WERI-Rb-1 (cell line): Measurements from ENCODE around the gene PTPRD.

Source experiments
- DNase-seq: peaks from one replicate; pipeline ENCODE4 v3.0.0-alpha.2; 2020
- H3K27ac ChIP-seq: fragments of 250-450 bp; sonication (Bioruptor Pico); 2 replicates; pipeline ENCODE4 v1.5.1; 2020; ENCODE audit warnings: mild to moderate bottlenecking, moderate library complexity
- H3K27me3 ChIP-seq: fragments of 250-450 bp; sonication (Bioruptor Pico); 2 replicates; pipeline ENCODE4 v1.5.1; 2021; ENCODE audit warnings: mild to moderate bottlenecking, low read depth, moderate library complexity; ENCODE audit not compliant: insufficient read depth, severe bottlenecking
- H3K36me3 ChIP-seq: fragments of 250-450 bp; sonication (Bioruptor Pico); 2 replicates; pipeline ENCODE4 v1.5.1; 2020; ENCODE audit warnings: mild to moderate bottlenecking, moderate library complexity
- H3K4me3 ChIP-seq: 2 replicates; pipeline ENCODE4 v1.5.1; 2011; ENCODE audit warnings: low read depth, mild to moderate bottlenecking, control low read depth, low read length
- H3K9me3 ChIP-seq: fragments of 250-450 bp; sonication (Bioruptor Pico); 2 replicates; pipeline ENCODE4 v1.5.1; 2021; ENCODE audit warnings: mild to moderate bottlenecking, moderate library complexity; ENCODE audit not compliant: severe bottlenecking
- CTCF ChIP-seq: IDR thresholded peaks from 2 replicates; pipeline ENCODE4 v1.5.1; 2011; ENCODE audit warnings: low read depth, mild to moderate bottlenecking, control low read depth, inconsistent platforms, low read length

The PTPRD gene

GRCh38 chr9:8895106-8895860, 1717.5 kb downstream of the PTPRD start:
- no peaks in the 10 kb centered on the region for H3K9me3 ChIP-seq
- H3K36me3 ChIP-seq: no peaks in the 10 kb centered on the region
- no peak for TF ChIP-seq CTCF
- peak overlapping the region; percentile 17 for H3K4me3 ChIP-seq
- no peak overlapping the region for H3K27ac ChIP-seq
- H3K27me3 ChIP-seq: no peaks in the 10 kb centered on the region
- DNase-seq: peak; percentile 9

- Histone ChIP-seq H3K4me3 (no peak overlapping the region), H3K9me3 (no peaks in the 10 kb centered on the region), H3K36me3 (no peaks in the 10 kb centered on the region), H3K27me3 (no peaks in the 10 kb centered on the region), H3K27ac (no peak overlapping the region)
- DNase-seq: no peak
- TF ChIP-seq CTCF: no peak
Observed at GRCh38 chr9:8890695-8891094, 1722.1 kb downstream of the PTPRD start.

- no peak for TF ChIP-seq CTCF
- no peak for DNase-seq
- Histone ChIP-seq H3K36me3 (no peaks in the 10 kb centered on the region), H3K27me3 (no peaks in the 10 kb centered on the region), H3K27ac (no peak overlapping the region), H3K4me3 (no peak overlapping the region), H3K9me3 (no peaks in the 10 kb centered on the region)
Observed at GRCh38 chr9:8889100-8889499, 1723.7 kb downstream of the PTPRD start.

GRCh38 chr9:8888591-8888990, 1724.2 kb downstream of the PTPRD start:
- no peak overlapping the region for H3K27ac ChIP-seq
- no peak for TF ChIP-seq CTCF
- H3K36me3 ChIP-seq: no peaks in the 10 kb centered on the region
- H3K27me3 ChIP-seq: no peaks in the 10 kb centered on the region
- no peaks in the 10 kb centered on the region for H3K9me3 ChIP-seq
- no peak for DNase-seq
- no peak overlapping the region for H3K4me3 ChIP-seq

- TF ChIP-seq CTCF: no peak
- no peak overlapping the region for H3K27ac ChIP-seq
- no peaks in the 10 kb centered on the region for H3K36me3 ChIP-seq
- H3K9me3 ChIP-seq: no peaks in the 10 kb centered on the region
- no peak overlapping the region for H3K4me3 ChIP-seq
- no peaks in the 10 kb centered on the region for H3K27me3 ChIP-seq
- DNase-seq: no peak
Observed at GRCh38 chr9:8887369-8887768, 1725.4 kb downstream of the PTPRD start.

- no peak overlapping the region for H3K4me3 ChIP-seq
- DNase-seq: no peak
- H3K36me3 ChIP-seq: no peaks in the 10 kb centered on the region
- H3K27me3 ChIP-seq: no peaks in the 10 kb centered on the region
- H3K9me3 ChIP-seq: no peaks in the 10 kb centered on the region
- TF ChIP-seq CTCF: no peak
- H3K27ac ChIP-seq: no peak overlapping the region
Observed at GRCh38 chr9:8883321-8883720, 1729.5 kb downstream of the PTPRD start.
